GM12801 (cell line): ENCODE data around the gene SCOC.

Experiments used
- CTCF ChIP-seq: IDR thresholded peaks from one replicate; pipeline ENCODE4 v1.5.1; 2011; ENCODE audit warnings: control low read depth; ENCODE audit not compliant: insufficient read length; ENCODE audit errors: extremely low read depth

SCOC gene

GRCh38 chr4:140363051-140363450, 10.4 kb upstream of the SCOC start:
- no peak for TF ChIP-seq CTCF

- TF ChIP-seq CTCF = no peak
These were observed 9.9 kb upstream of the SCOC start for GRCh38 chr4:140363558-140363957.

GRCh38 chr4:140367738-140368137, 5.7 kb upstream of the SCOC start:
- TF ChIP-seq CTCF = no peak

- no peak for TF ChIP-seq CTCF
These were observed 4.8 kb upstream of the SCOC start for GRCh38 chr4:140368686-140369085.

- no peak for TF ChIP-seq CTCF
These were observed 607 bp upstream of the SCOC start for GRCh38 chr4:140372751-140373327.

- no peak for TF ChIP-seq CTCF
These were observed 658 bp downstream of the SCOC start for GRCh38 chr4:140374130-140374477.

- TF ChIP-seq CTCF = no peak
These were observed 9.3 kb downstream of the SCOC start for GRCh38 chr4:140382732-140383131.

- no peak for TF ChIP-seq CTCF
These were observed 14.6 kb downstream of the SCOC start for GRCh38 chr4:140388015-140388414.
